Thoracic aorta (tissue), 2 donors: ENCODE data around the gene SS18L1. TPM values are rescaled to one million over a fixed set of nuclear protein-coding genes. Genes with fewer than 3 reads are reported as not detected.

ENCODE experiments used
- ATAC-seq: fragments of 150-250 bp; one replicate; pipeline ENCODE4 v1.8.0; 2017; ENCODE audit warnings: low read depth; ENCODE audit not compliant: insufficient number of reproducible peaks, low FRiP score
- DNase-seq: peaks from one replicate; pipeline ENCODE4 v3.0.0-alpha.2; 2020; ENCODE audit warnings: low spot score
- H3K27ac ChIP-seq, 2 donors: fragments of 200-600 bp; sonication (generic); 1 replicate in 1 of 2; 2 replicates in 1 of 2; pipeline ENCODE4 v1.5.1; 2016; ENCODE audit warnings: mild to moderate bottlenecking in 2 of 2, moderate library complexity in 2 of 2
- H3K27me3 ChIP-seq: fragments of 200-600 bp; sonication (generic); replicated peaks from 2 replicates; pipeline ENCODE4 v1.6.0; 2016; ENCODE audit warnings: mild to moderate bottlenecking; ENCODE audit not compliant: insufficient read depth
- H3K36me3 ChIP-seq: fragments of 200-600 bp; sonication (generic); one replicate; pipeline ENCODE4 v1.5.1; 2016
- H3K4me1 ChIP-seq, 2 donors: fragments of 200-600 bp; sonication (generic); 1 replicate in 1 of 2; 2 replicates in 1 of 2; pipeline versions ENCODE4 v1.5.1 to v1.6.0; 2016; ENCODE audit warnings: low read depth in 2 of 2, mild to moderate bottlenecking in 1 of 2; ENCODE audit not compliant: control insufficient read depth in 1 of 2
- H3K4me3 ChIP-seq: fragments of 200-600 bp; sonication (generic); 2 replicates; pipeline ENCODE4 v1.5.1; 2016; ENCODE audit warnings: mild to moderate bottlenecking
- H3K9me3 ChIP-seq: fragments of 200-600 bp; sonication (generic); 2 replicates; pipeline ENCODE4 v1.5.1; 2016
- CTCF ChIP-seq: fragments of 200-600 bp; sonication (generic); IDR thresholded peaks from one replicate; pipeline ENCODE4 v1.5.1; 2019; ENCODE audit warnings: antibody characterized with exemption
- total RNA-seq, 2 donors: library from RNA; depleted of rRNA; stranded (reverse); fragments of >200 nt; gene quantifications; one replicate each; pipeline versions ENCODE4 v1.1.0 to v1.2.3, GENCODE V29; 2016

Gene SS18L1
- total RNA-seq, 2 donors from 2014 or later = 10.7 to 21.7 TPM

GRCh38 chr20:62126141-62126540 lies 17.4 kb upstream of the SS18L1 start:
- Histone ChIP-seq H3K36me3 (peaks cover 62% of the 10 kb centered on the region), H3K27me3 (no peaks in the 10 kb centered on the region), H3K4me3 (no peak overlapping the region), H3K9me3 (no peaks in the 10 kb centered on the region), H3K4me1 (peaks cover 12 to 13% of the 10 kb centered on the region in 2 donors), H3K27ac (no peak overlapping the region)
- no peak for TF ChIP-seq CTCF
- DNase-seq (no peak), ATAC-seq (no peak)

- Histone ChIP-seq H3K4me3 (no peak overlapping the region), H3K27me3 (no peaks in the 10 kb centered on the region), H3K27ac (no peak overlapping the region), H3K36me3 (peaks cover 74% of the 10 kb centered on the region), H3K9me3 (no peaks in the 10 kb centered on the region), H3K4me1 (peaks cover 11 to 12% of the 10 kb centered on the region in 2 donors)
- DNase-seq (no peak), ATAC-seq (no peak)
- no peak for TF ChIP-seq CTCF
These were observed 15.8 kb upstream of the SS18L1 start for GRCh38 chr20:62127799-62128198.

GRCh38 chr20:62128502-62128901 lies 15.1 kb upstream of the SS18L1 start:
- Histone ChIP-seq H3K9me3 (no peaks in the 10 kb centered on the region), H3K4me3 (no peak overlapping the region), H3K27me3 (no peaks in the 10 kb centered on the region), H3K36me3 (peaks cover 81% of the 10 kb centered on the region), H3K27ac (no peak overlapping the region), H3K4me1 (peaks cover 6 to 8% of the 10 kb centered on the region in 2 donors)
- DNase-seq (no peak), ATAC-seq (no peak)
- TF ChIP-seq CTCF = no peak

- no peaks in the 10 kb centered on the region for H3K27me3 ChIP-seq
- H3K4me1 ChIP-seq = no peaks in the 10 kb centered on the region
- no peak overlapping the region for H3K27ac ChIP-seq
- ATAC-seq = no peak
- no peak overlapping the region for H3K4me3 ChIP-seq
- no peak for TF ChIP-seq CTCF
- H3K9me3 ChIP-seq = no peaks in the 10 kb centered on the region
- no peak for DNase-seq
- peaks cover 81% of the 10 kb centered on the region for H3K36me3 ChIP-seq
These were observed 13.6 kb upstream of the SS18L1 start for GRCh38 chr20:62129731-62130531.

- Histone ChIP-seq H3K4me3 (no peak overlapping the region), H3K36me3 (peaks cover 67% of the 10 kb centered on the region), H3K4me1 (no peaks in the 10 kb centered on the region), H3K27ac (no peak overlapping the region), H3K27me3 (no peaks in the 10 kb centered on the region), H3K9me3 (no peaks in the 10 kb centered on the region)
- ATAC-seq (no peak), DNase-seq (no peak)
- TF ChIP-seq CTCF = no peak
These were observed 11.8 kb upstream of the SS18L1 start for GRCh38 chr20:62131560-62132320.
